HT1080 (cell line): Measurements from ENCODE around the gene CREB5. TPM values are rescaled to one million over a fixed set of nuclear protein-coding genes. Genes with fewer than 3 reads are reported as not detected.

ENCODE experiments used
- DNase-seq: peaks from one replicate; pipeline ENCODE4 v3.0.0-alpha.2; 2015; ENCODE audit warnings: low read depth
- total RNA-seq: library from RNA; depleted of rRNA; stranded (reverse); fragments of >200 nt; shearing (Covaris generic); gene quantifications from 2 replicates; pipeline ENCODE4 v1.2.3, GENCODE V29; 2014

Gene CREB5
- total RNA-seq, 1 experiment from 2014 or later = 9.3 TPM

DNA sequence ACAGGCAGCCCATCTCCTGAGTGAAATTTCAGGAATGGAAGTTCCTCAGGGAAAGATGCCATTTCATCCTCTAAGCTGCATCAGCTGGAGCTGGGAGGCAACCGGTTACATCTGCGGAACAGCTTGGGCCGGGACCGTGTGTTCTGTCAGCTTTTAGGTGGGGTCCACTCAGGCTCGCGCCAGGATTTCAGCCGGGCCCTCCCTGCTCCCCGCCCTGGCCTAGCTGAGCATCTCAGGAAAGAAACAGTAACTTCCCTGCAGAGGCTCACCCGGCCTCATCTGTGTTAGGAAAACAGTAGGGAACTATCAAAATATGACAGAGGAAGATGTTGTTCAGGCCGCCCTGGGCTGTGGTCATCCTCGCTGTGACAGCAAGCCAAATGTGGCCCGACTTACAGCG, 435.4 kb downstream of the CREB5 start:
- no peak for DNase-seq

DNA sequence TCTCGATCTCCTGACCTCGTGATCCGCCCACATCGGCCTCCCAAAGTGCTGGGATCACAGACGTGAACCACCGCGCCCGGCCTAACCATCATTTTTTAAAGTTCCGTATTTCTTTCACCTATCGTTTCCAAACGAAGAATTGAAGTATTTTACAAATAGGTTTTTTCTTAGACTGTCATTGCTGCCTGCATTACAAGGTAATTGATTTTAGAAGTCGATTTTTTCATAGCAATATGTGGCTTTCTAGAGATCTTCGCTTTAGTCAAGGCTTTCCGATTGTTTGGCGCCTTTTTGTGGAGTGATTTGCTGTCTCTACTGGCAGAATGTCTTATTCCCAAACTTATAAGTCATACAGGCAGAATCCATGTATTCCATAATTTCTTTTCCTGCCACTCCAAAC, 436.6 kb downstream of the CREB5 start:
- no peak for DNase-seq

DNA sequence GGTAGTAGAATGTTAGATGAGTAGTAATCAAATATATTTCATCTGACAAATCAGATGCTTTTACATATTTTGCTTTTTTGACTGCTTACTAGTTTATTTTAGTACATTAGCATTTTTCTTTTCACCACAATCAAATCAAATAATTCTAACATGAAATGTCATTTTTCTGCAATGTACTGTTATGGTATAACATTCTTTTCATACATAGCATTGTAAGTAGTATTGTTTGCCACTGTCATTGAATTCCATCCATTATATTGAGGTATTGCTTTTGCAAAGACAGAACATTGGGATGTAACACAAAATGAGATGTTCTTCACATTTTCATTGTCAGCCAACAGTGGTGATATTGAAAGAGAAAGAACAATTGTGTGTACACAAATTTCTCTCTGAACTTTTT, 438.4 kb downstream of the CREB5 start:
- no peak for DNase-seq

DNA sequence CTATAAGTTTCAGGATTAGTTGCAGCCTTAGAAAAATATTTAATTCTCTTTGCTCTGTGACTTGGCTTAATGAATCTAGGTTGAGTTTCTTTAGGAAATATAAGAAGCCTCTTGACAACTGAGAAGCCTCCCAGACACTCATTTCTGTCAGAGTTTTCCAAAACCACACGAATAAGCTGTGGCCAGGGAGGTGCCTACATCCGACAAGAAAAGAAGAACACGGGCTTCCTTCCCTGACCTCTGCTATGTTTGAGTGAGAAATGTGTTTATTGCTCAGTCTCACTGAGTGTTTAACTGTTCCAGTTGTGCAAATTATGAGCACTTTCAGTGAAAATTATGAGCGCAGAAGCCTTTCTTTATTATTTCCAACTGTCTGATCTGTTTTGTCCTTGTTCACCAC, 440.8 kb downstream of the CREB5 start:
- no peak for DNase-seq

DNA sequence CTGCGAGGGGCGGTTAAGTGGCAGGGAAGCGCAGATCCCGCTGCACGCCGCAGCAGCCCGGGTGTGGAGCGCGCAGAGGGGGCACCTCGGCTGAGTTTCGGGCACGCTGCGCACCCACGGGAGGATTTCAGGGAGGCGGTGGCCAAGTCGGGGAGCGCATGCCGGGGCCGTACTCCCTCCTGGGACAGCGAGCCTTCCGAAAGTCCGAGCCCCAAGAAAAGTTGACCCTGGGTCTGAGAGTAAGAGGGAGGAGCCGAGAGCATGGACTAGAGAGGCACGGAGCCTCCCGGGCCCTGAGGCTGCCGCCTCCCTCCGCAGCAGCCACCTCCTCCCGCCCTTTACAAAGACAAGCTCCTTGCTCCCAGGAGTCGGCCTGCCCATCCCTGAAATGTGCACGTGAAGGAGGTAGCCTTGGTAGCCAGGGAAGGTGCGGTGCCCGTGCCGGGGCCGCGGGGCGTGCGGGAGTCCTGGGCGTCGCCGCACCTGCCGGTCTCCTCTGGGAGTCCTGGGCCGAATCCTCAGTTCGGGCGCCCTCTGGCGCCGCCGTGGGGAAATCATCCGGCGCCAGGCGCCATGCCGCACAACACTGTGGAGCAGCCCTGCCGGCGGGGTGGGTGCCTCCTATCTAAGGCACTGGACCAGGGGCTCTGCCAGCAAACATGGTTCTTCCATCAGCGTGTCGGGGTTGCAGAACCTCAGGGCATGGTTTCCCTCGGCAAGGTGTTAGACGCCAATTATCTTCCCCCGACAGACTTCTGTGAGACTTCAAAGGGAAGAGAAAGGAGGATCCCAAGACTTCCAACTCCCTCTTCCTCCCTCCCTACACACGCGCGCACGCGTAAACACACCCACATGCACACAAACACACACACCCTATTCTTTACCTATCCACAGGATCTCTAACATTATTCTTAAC, 441.8 kb downstream of the CREB5 start:
- DNase-seq = peak; percentile 37

DNA sequence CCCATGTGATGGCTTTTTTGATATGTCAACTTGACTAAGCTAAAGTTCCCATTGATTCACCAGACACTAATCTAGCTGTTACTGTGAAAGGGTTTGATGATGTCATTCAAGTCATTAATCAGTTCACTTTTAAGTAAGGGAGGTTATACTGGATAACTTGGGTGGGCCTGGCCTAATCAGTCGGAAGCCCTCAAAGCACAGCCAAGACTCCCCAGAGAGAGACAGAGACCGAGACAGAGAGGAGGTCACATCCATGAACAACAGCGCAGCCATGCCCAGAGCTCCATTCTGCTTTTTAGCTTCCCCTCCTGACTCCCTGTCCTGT, 442.4 kb downstream of the CREB5 start:
- DNase-seq = no peak

DNA sequence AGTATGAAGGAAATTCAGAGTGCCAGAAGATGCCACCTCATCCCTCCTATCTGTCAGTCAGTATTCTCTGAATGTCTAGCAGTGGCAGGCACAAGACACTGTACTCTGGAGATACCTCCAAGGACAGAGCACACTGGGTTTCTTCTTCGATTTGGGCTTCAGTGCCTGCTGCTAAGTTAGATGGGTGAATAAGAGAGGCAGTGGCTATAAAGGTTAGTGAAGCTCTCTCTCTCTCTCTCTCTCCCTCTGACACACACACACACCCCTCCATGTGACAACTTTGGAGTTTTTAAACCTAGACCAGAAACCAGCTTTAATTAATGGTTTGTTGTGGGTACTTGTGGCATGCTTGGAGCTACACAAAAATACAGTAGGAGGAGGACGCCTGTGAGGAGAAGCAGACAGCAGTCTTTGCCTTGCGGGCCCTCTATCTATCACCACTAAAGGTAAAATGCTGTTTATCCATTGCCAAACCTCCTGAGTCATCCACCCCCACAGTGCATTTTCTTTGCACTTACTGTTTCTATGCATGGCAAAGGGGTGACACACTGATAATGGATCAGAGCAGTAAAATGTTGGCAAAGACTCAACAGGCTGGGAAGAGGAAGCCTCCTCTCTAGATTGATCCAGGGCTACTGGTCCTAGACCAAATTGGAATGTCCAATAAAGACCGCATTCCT, 443.4 kb downstream of the CREB5 start:
- DNase-seq = peak; percentile 94

DNA sequence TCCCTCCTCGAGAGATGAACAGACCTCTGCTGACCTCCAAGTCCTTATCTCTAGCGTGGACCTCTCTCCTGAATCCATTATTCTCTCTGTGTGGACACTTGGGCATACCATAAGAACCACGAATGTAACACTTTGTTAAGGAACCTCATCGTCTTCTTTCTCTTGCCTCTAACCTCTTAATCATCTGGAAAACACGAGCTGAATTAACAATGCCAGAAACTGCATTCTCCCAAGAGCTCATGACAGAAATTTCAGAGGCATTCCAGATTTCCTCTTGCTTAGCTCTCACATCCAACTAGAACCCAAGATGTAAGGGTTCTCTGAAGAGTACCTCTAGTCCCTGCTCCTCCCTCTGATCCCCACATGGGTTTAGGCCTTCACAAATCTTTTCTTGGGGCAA, 444.3 kb downstream of the CREB5 start:
- DNase-seq = no peak

DNA sequence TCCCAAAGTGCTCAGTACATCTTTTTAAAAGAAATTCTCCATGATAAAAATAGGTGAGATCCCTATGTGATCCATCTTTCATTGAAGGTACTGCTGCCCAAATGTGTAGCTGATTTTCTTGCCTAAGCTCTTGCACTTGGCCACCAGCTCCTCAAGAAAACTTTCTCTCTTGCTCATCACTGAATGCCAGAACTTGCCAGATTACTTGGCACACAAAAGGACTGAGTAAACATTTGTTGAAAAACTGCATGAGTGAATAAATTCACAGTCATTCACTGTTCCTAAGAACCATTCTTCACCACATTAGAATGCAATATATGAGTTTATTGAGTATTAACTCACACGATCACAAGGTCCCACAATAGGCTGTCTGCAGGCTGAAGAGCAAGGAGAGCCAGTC, 445.9 kb downstream of the CREB5 start:
- peak; percentile 25 for DNase-seq

DNA sequence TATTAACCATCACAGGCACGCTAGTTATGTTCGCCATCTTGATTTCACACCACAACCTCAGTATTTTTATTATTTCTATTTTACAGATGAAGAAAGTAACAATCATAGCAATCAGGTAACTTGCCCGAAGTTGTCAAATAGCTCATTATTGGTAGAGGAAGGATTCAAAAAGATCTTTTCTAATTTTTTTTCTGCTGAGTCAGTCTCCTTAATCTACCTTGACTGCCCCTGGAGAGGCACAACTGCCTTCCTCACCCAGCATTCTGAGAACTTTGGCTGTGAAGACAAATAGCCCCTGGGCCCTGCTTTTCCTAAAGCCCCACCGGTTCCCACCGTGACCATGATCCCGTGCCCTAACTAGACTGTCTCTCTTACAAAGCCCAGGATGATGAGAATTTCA, 446.6 kb downstream of the CREB5 start:
- DNase-seq = no peak

DNA sequence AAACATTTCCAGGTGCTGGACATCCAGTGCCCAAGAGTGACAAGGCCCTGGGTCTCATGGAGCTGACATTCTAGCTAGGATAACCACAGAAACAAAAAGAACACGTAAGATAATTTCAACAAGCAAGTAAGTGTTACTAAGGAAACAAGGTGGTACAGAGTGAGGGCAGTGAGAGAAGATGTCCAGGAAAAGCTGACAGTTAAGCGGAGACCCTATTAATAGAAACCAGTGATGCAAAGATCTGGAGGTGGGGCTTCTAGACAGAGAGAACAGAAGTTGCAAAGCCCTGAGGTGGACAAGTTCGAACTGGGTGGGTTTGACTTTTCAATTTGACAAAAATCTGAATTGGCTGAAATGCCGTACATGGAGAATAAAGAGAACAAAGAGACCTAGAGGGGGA, 449.5 kb downstream of the CREB5 start:
- no peak for DNase-seq

DNA sequence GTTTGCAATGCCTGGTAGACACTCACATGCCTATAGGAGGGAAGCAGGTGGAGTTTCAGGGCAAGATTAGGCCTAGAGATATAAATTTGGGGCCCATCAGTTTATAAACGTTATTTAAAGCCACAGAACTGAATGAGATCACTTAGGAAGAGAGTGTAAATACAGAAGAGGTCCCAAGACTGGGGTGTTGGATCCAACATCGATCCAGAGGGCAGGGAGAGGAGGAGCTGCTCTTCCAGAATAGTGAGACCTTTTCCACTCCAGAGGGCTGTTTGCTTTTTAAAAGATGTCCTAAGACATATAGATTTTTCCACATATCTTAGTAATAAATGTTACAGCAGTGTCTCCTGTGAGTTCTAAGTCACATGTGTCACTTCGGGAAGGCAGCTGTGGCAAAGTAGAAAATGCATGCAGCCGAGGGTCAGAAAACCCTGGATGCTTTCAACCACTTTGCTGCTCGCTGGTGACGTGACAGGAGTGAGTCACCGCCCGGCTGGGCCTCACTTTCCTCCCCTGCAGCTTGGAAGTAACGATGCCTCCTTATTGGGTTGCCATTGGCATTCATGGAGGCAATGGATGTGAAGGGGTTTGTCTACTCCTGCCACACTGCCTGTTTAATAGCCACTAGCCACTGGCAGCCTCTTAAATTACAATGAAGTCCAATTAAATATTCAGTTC, 450.4 kb downstream of the CREB5 start:
- DNase-seq = peak; percentile 48

DNA sequence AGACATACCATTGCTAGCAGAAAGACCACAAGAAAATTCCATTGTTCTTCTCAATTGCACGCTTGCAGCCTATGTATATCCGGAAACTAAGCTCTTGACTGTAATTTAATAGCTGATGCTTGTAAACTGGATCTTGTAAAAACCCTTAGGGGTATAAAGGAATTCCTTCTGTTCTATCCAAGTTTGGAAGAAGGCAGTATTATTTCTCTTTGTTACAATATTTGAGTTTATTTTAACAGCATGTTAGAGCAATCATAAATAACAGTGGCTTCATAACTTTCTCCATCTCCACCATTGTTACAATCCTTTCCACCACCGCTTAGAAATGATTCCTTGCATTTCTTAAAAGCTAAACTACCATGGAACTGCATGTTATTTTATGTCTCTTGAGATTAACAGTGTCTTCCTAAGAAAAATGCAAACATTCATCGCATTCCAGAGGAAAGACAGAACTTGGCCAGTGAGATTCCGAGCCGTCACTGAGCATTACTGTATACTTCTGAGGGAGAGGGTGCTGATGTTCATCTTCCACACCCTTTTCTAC, 453.4 kb downstream of the CREB5 start:
- DNase-seq = no peak

DNA sequence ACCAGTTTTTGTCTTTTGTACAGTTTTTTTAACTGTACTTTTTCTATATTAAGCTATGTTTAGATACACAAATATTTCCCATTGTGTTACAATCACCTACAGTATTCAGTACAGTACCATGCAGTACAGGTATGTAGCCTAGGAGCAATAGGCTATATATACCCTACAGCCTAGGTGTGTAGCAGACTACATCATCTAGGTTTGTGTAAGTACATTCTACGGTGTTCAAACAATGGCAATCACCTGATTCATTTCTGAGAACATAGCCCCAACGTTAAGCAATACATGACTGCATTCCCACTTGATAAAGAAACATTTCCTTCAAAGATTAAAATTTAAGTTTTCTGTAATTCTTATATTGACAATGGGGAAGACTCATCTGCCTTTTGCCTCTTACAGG, 456.4 kb downstream of the CREB5 start:
- DNase-seq = no peak

DNA sequence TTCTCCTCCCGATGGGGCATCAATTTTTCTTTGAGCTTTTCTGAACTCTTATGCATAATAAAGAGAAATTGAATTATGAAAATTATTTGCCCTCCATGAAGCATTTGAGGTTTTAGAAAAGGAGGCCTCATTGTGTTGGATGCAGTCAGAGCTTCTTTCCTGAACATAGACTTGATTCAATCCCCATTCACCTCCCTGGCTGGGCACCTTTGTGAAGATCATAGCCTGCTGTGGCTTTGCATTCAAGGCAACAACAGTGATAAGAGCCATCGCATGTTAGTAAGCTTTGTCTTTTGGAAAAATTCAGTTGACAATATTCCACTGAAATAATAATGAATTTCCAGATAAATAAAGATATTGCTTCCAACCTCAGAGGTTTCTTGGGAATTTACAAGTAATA, 458.8 kb downstream of the CREB5 start:
- DNase-seq = no peak

DNA sequence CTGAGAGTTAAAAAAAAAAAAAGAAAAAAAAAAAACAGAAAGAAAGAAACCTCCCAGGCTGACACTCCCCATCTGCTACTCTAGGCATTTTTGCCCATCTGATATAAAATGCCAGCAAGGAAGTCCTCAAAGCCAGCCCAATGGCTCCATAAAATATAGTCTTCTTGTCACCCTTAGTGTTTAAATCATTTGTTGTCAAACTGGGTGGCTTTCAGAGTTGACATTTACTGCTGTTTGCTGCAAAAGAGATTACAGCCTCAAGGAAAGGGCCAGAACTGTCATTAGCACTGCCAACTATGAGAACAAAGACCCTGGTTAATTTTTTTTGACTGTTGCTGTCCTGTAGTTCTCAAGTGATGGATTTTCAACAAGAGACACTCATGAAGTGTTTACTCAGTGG, 459.3 kb downstream of the CREB5 start:
- DNase-seq = no peak

DNA sequence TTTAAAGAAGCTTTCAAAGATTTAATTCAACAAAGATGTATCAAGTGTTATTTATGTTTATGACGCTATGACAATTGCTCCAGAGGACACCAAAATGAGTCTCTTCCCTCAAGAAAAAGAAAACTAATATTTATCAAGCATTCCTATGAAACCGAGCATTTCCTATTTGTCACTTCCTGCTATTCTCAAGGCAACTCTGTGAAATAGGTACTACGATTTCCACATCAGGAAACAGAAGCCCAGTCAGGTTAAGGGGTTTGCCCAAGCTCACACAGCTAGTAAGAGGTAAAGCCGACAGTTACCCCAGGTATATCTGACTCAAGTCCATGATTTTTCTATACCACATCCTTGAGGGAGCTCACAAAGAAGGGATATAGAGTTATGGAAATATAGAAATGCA, 459.9 kb downstream of the CREB5 start:
- DNase-seq = peak; percentile 40

DNA sequence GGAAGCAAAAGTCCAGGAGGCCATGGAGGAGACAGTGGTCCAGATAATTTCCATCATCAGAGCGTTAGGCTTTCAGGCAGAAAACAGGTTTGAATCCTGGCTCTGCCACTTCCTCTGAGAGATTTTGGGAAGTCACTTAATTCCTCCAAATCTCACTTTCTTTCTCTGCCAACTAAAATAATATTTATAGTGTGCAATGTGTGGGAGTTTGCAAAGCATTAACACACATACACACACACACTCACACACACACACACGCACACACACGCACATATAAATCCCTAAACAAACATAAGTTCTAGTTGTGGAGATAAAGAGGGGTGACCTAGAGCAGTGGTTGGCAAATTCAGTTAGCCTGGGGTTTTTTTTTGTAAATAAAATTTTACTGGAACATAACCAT, 461.0 kb downstream of the CREB5 start:
- no peak for DNase-seq

DNA sequence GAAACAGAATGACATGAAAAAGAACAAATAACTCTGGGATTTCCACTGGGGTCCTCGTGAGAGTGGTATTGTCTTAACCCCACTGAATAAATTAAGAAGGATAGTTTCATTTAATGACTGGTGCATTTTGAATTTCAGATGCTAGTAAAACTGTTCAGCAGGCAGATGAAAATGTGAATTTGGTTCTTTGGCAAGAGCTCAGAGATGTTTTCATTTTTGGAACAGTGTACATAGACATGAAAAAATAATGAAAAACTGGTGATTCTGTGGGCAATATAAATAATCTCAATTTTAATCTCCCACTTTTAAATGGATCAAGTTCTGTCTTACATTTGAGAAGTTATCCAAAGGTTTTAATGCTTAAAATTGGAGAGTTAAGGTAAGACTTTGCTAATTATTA, 461.7 kb downstream of the CREB5 start:
- no peak for DNase-seq
